HepG2 (cell line): ENCODE results near the gene SQSTM1. TPM values are rescaled to one million over a fixed set of nuclear protein-coding genes. Genes with fewer than 3 reads are reported as not detected.
A peak's percentile ranks its signal among the peaks of the same experiment; 100 is the strongest.

Experiments
- ATAD3A ChIP-seq: sonication (generic); formaldehyde crosslinking; IDR thresholded peaks from 2 replicates; pipeline ENCODE4 v1.4.0; 2020; ENCODE audit warnings: missing genetic modification reagents
- CREM ChIP-seq, 2 experiments: sonication (generic) in 1 of 2; formaldehyde crosslinking in 1 of 2; IDR thresholded peaks; 2 replicates each; pipeline versions ENCODE4 v1.4.0 to v1.6.1; 2016 to 2020; ENCODE audit warnings: antibody characterized with exemption in 1 of 2, mild to moderate bottlenecking in 1 of 2, missing genetic modification reagents in 1 of 2
- CTCF ChIP-seq: sonication (generic); formaldehyde crosslinking; IDR thresholded peaks from 2 replicates; pipeline ENCODE4 v1.5.0; 2020; ENCODE audit warnings: mild to moderate bottlenecking, missing genetic modification reagents, moderate library complexity
- GPBP1L1 ChIP-seq: sonication (generic); formaldehyde crosslinking; IDR thresholded peaks from 2 replicates; pipeline ENCODE4 v1.5.0; 2020; ENCODE audit warnings: mild to moderate bottlenecking, missing genetic modification reagents
- JUN ChIP-seq: sonication (generic); formaldehyde crosslinking; IDR thresholded peaks from 2 replicates; pipeline ENCODE4 v1.4.0; 2020; ENCODE audit warnings: mild to moderate bottlenecking, missing genetic modification reagents
- NAIF1 ChIP-seq: sonication (generic); formaldehyde crosslinking; IDR thresholded peaks from 2 replicates; pipeline ENCODE4 v1.5.0; 2020; ENCODE audit warnings: mild to moderate bottlenecking, missing genetic modification reagents, borderline replicate concordance
- SALL1 ChIP-seq: sonication (generic); formaldehyde crosslinking; IDR thresholded peaks from 2 replicates; pipeline ENCODE4 v1.8.0; 2022; ENCODE audit warnings: mild to moderate bottlenecking, missing genetic modification reagents
- TBX3 ChIP-seq: fragments of 450-650 bp; IDR thresholded peaks from 2 replicates; pipeline ENCODE4 v1.6.1; 2017; ENCODE audit warnings: antibody characterized with exemption, mild to moderate bottlenecking, inconsistent platforms, borderline replicate concordance
- TEAD2 ChIP-seq: sonication (generic); formaldehyde crosslinking; IDR thresholded peaks from 2 replicates; pipeline ENCODE4 v1.9.0; 2021; ENCODE audit warnings: missing genetic modification reagents
- ZBTB3 ChIP-seq: sonication (generic); formaldehyde crosslinking; IDR thresholded peaks from 2 replicates; pipeline ENCODE4 v1.4.0; 2020; ENCODE audit warnings: low read depth, mild to moderate bottlenecking, moderate library complexity, missing genetic modification reagents, borderline replicate concordance
- ZFP36 ChIP-seq: fragments of 150-350 bp; IDR thresholded peaks from 2 replicates; pipeline ENCODE4 v1.6.1; 2018; ENCODE audit warnings: borderline replicate concordance, low read length, low read depth; ENCODE audit not compliant: partially characterized antibody
- ZFX ChIP-seq: sonication (generic); formaldehyde crosslinking; IDR thresholded peaks from 2 replicates; pipeline ENCODE4 v1.4.0; 2020; ENCODE audit warnings: mild to moderate bottlenecking, low read depth, missing genetic modification reagents, moderate library complexity
- ZNF124 ChIP-seq: sonication (generic); formaldehyde crosslinking; IDR thresholded peaks from 2 replicates; pipeline ENCODE4 v1.4.0; 2020; ENCODE audit warnings: missing genetic modification reagents
- ZNF30 ChIP-seq: sonication (generic); formaldehyde crosslinking; IDR thresholded peaks from 2 replicates; pipeline ENCODE4 v1.5.0; 2020; ENCODE audit warnings: mild to moderate bottlenecking, missing genetic modification reagents
- ZNF362 ChIP-seq: sonication (generic); formaldehyde crosslinking; IDR thresholded peaks from 2 replicates; pipeline ENCODE4 v1.4.0; 2020; ENCODE audit warnings: missing genetic modification reagents, mild to moderate bottlenecking, borderline replicate concordance
- ZNF451 ChIP-seq: sonication (generic); formaldehyde crosslinking; IDR thresholded peaks from 2 replicates; pipeline ENCODE4 v1.5.0; 2020; ENCODE audit warnings: mild to moderate bottlenecking, missing genetic modification reagents
- ZNF547 ChIP-seq: sonication (generic); formaldehyde crosslinking; IDR thresholded peaks from 2 replicates; pipeline ENCODE4 v1.5.1; 2020; ENCODE audit warnings: mild to moderate bottlenecking, missing genetic modification reagents
- ZNF558 ChIP-seq: sonication (generic); formaldehyde crosslinking; IDR thresholded peaks from 2 replicates; pipeline ENCODE4 v1.9.0; 2022; ENCODE audit warnings: mild to moderate bottlenecking, missing genetic modification reagents, borderline replicate concordance
- ZSCAN22 ChIP-seq: sonication (generic); formaldehyde crosslinking; IDR thresholded peaks from 2 replicates; pipeline ENCODE4 v1.4.0; 2020; ENCODE audit warnings: mild to moderate bottlenecking, missing genetic modification reagents
- ZSCAN31 ChIP-seq: sonication (generic); formaldehyde crosslinking; IDR thresholded peaks from 2 replicates; pipeline ENCODE4 v1.5.0; 2020; ENCODE audit warnings: low read depth, mild to moderate bottlenecking, missing genetic modification reagents
- polyA plus RNA-seq, 8 experiments: library from polyadenylated mRNA; depleted of rRNA in 3 of 8; stranded (reverse) in 7 of 8; unstranded in 1 of 8; fragments of >200 nt; fragmentation: Illumina TruSeq in 4 of 8; extraction: Trizol in 4 of 8; gene quantifications; 2 replicates each; pipeline versions ENCODE4 v1.2.1 to v1.2.3, GENCODE V29; 2011 to 2016; ENCODE audit warnings: low read depth in 4 of 8, missing spikeins in 1 of 8, mixed read lengths in 1 of 8; ENCODE audit not compliant: insufficient read depth in 1 of 8
- total RNA-seq, 5 experiments: library from RNA; depleted of rRNA; stranded (reverse); fragments of >200 nt; fragmentation: Illumina TruSeq; extraction: Trizol; gene quantifications; 2 replicates each; pipeline ENCODE4 v1.2.3, GENCODE V29; 2016; ENCODE audit warnings: low read depth in 1 of 5
- TF ChIP-seq, protein P1 (sequence below): IDR thresholded peaks from 2 replicates; pipeline ENCODE4 v1.6.1; 2018; ENCODE audit warnings: missing genetic modification reagents, mild to moderate bottlenecking, missing compliant biosample characterization
- TF ChIP-seq, protein P2 (sequence below): sonication (generic); formaldehyde crosslinking; IDR thresholded peaks from 2 replicates; pipeline ENCODE4 v1.4.0; 2020; ENCODE audit warnings: missing genetic modification reagents

SQSTM1 gene
- total and polyA plus RNA-seq, 2 of the 13 experiments (the other 11 are each of a cell fraction or from before 2014, with no cell fraction given), result 90.9 to 160 TPM

GRCh38 chr5:179818746-179819295, 1.9 kb upstream of the SQSTM1 start (continued):
- TF ChIP-seq GPBP1L1 (CRISPR knock-in tag), result no peak
- TF ChIP-seq ATAD3A (CRISPR knock-in tag), result no peak
- no peak; the same call in 1 of the 2 replicates for TF ChIP-seq TBX3
- 0 out of 2 replicates have a peak, but pooled peaks have one; percentile 11 for TF ChIP-seq ZSCAN31 (CRISPR knock-in tag)
- TF ChIP-seq ZNF362 (CRISPR knock-in tag), result 0 out of 2 replicates have a peak, but pooled peaks have one; percentile 27
- TF ChIP-seq ZFX (CRISPR knock-in tag), result peak; percentile 86
- TF ChIP-seq, protein P1, sequence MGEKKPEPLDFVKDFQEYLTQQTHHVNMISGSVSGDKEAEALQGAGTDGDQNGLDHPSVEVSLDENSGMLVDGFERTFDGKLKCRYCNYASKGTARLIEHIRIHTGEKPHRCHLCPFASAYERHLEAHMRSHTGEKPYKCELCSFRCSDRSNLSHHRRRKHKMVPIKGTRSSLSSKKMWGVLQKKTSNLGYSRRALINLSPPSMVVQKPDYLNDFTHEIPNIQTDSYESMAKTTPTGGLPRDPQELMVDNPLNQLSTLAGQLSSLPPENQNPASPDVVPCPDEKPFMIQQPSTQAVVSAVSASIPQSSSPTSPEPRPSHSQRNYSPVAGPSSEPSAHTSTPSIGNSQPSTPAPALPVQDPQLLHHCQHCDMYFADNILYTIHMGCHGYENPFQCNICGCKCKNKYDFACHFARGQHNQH (CRISPR knock-in tag), result peak; percentile 89
- TF ChIP-seq ZNF124, result no peak; the same call in 1 of the 2 replicates
- TF ChIP-seq ZNF547 (CRISPR knock-in tag), result no peak; the same call in none of the 2 replicates
- TF ChIP-seq ZNF30 (CRISPR knock-in tag), result no peak
- no peak for TF ChIP-seq ZFP36
- TF ChIP-seq SALL1 (CRISPR knock-in tag), result peak; percentile 91
- no peak for TF ChIP-seq NAIF1 (CRISPR knock-in tag)
- TF ChIP-seq TEAD2 (CRISPR knock-in tag), result no peak
- TF ChIP-seq ZNF558 (CRISPR knock-in tag), result peak; percentile 49; the same call in 1 of the 2 replicates
- 0 out of 2 replicates have a peak, but pooled peaks have one; percentile 25 for TF ChIP-seq ZNF451
- peak; percentile 22; the same call in 1 of the 2 replicates for TF ChIP-seq CTCF (CRISPR knock-in tag)
- TF ChIP-seq ZBTB3, result no peak
- peak; percentile 85 for TF ChIP-seq CREM (IDR thresholded peaks at IDR 0.05)
- TF ChIP-seq CREM (CRISPR knock-in tag; IDR thresholded peaks at IDR 0.05), result no peak
- TF ChIP-seq JUN, result peak; percentile 82; the same call in 1 of the 2 replicates
- TF ChIP-seq ZSCAN22 (CRISPR knock-in tag), result peak; percentile 78; the same call in 1 of the 2 replicates
- TF ChIP-seq, protein P2, sequence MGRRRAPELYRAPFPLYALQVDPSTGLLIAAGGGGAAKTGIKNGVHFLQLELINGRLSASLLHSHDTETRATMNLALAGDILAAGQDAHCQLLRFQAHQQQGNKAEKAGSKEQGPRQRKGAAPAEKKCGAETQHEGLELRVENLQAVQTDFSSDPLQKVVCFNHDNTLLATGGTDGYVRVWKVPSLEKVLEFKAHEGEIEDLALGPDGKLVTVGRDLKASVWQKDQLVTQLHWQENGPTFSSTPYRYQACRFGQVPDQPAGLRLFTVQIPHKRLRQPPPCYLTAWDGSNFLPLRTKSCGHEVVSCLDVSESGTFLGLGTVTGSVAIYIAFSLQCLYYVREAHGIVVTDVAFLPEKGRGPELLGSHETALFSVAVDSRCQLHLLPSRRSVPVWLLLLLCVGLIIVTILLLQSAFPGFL (CRISPR knock-in tag), result no peak
